ENCODE data around the gene LSM14A. TPM values are rescaled to one million over a fixed set of nuclear protein-coding genes. Genes with fewer than 3 reads are reported as not detected.

Gene LSM14A
- total and polyA plus RNA-seq, 2 of the 8 experiments (the other 6 are each of a cell fraction or from before 2014, with no cell fraction given) = 117 to 195 TPM

DNA sequence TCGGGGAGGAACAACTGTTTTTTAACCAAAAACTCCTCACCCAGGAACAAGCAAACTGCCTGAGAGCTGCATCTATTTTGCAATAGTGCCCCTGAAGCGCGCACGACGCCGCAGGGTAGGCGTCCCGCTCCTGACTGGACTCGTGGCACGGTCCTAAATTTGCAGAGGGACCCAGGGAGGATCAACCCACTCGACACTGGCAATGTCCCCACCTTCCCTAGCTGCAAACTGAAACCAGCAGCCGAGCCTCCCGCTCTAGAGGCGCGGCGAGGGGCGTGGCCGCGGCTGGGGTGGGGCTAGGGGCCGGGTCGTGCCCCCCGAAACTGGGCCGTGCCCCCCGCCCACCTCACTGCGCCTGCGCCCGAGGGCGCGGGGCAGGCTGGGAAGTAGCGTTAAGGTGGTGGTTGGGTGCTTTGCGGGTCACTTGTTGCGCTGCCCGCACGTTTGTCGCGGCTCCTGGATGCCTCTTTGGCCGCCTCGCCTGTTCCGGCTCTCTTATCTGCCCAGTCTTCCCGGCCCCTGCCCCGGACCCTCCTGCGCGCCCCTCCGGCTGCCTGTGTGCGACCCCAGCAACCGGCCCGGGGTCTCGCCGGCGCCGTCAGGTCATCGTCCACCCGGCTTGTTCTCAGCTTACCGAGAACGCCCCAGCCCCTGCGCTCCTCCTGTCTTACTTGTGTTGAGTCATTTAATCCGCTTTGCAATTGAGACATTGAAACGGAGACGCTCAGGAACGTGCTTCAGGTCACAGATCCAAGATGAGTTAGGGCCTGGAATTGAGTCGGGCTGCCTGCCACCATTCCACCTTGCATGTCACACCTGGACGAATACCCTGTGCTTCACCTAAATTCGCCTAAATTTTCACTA, 37.9 kb upstream of the LSM14A start:
- Histone ChIP-seq H4K8ac (ENCODE audit: extremely low read depth, insufficient read depth, low read length) (peak overlapping the region; percentile 89; the same call in 1 of the 2 replicates), H3K36me3 (ENCODE audit: control insufficient read depth in 2 of 4, insufficient read depth in 4 of 4, low read length in 3 of 4) (no peaks in the 10 kb centered on the region), H3K27ac (ENCODE audit: low read depth, low read length) (peak overlapping the region; percentile 86), H3K18ac (ENCODE audit: extremely low read depth, low read length) (peak overlapping the region; percentile 36), H3K27me3 (replicated peaks in 1 of 4; ENCODE audit: control insufficient read depth in 3 of 4, extremely low read depth in 1 of 4, insufficient read depth in 3 of 4, low read length in 3 of 4) (no peaks in the 10 kb centered on the region), H2BK15ac (ENCODE audit: low read length) (peak overlapping the region; percentile 36; the same call in 1 of the 2 replicates), H3K14ac (ENCODE audit: insufficient read length) (no peak overlapping the region), H3K23ac (ENCODE audit: insufficient read length) (no peak overlapping the region), H3K4ac (replicated peaks; ENCODE audit: insufficient read length, low read depth, low read length) (peak overlapping the region; percentile 53), H4K91ac (replicated peaks; ENCODE audit: insufficient read length, low read length) (peak overlapping the region; percentile 68), H3K79me1 (ENCODE audit: low read depth, low read length) (no peaks in the 10 kb centered on the region), H3K23me2 (ENCODE audit: low read depth, low read length) (no peaks in the 10 kb centered on the region; the same call in 1 of the 2 replicates), H2AK5ac (ENCODE audit: low read depth, low read length) (no peak overlapping the region), H4K20me1 (replicated peaks in 1 of 2; ENCODE audit: control insufficient read depth in 1 of 2, insufficient read depth in 2 of 2, low read length in 2 of 2) (no peaks in the 10 kb centered on the region), H2AFZ (ENCODE audit: low read length) (peak overlapping the region; percentile 81; the same call in 1 of the 2 replicates), H3K9me3 (ENCODE audit: insufficient read depth in 2 of 2, low read depth in 1 of 2, low read length in 1 of 2) (no peaks in the 10 kb centered on the region), H2BK5ac (ENCODE audit: low read depth, low read length) (peak overlapping the region; percentile 86), H4K5ac (ENCODE audit: insufficient read length, low read depth, low read length) (peak overlapping the region; percentile 86), H2BK12ac (ENCODE audit: low read depth, low read length) (no peak overlapping the region), H2BK20ac (ENCODE audit: low read length) (no peak overlapping the region), H2BK120ac (replicated peaks; ENCODE audit: low read depth, low read length) (no peak overlapping the region), H3K4me3 (ENCODE audit: extremely low read depth in 1 of 4, insufficient read depth in 2 of 4, low read depth in 3 of 4, low read length in 4 of 4) (peak overlapping the region; percentile 77 to 88 (median 81)), H3K56ac (replicated peaks; ENCODE audit: insufficient read length, low read depth, low read length) (peak overlapping the region; percentile 81), H3K79me2 (ENCODE audit: control insufficient read depth in 1 of 2, insufficient read depth in 2 of 2, low read length in 2 of 2) (no peaks in the 10 kb centered on the region), H3K4me2 (ENCODE audit: insufficient read depth in 1 of 2, low read depth in 2 of 2, low read length in 2 of 2) (peak overlapping the region; percentile 79 to 91), H3K4me1 (replicated peaks in 1 of 4; ENCODE audit: control insufficient read depth in 3 of 4, insufficient read depth in 4 of 4, low read length in 3 of 4) (peaks cover 0 to 4% (median 0%) of the 10 kb centered on the region in 4 experiments; a peak in 2 of 7 replicates), H3K9ac (replicated peaks in 1 of 4; ENCODE audit: extremely low read depth in 1 of 4, low read depth in 3 of 4, low read length in 3 of 4) (peak overlapping the region; percentile 71 to 82 (median 72))
- ChIA-PET POLR2A (ENCODE audit: partially characterized antibody) (interaction anchor here (0.8 to 1.8 kb wide), 19 partner anchors 8 to 353 kb away, joined by 3 to 15 read pairs (median 4); partner anchors contain the start of gene KCTD15), CTCF (ENCODE audit: partially characterized antibody) (interaction anchor here (1.0 to 1.5 kb wide), 4 partner anchors 9 to 93 kb away, joined by 3 to 5 read pairs (median 4); no protein-coding TSS in a partner anchor)
- 3% methylated on average over 55 of the region's 63 CpGs; no CpG with 5 or more reads in 1 of the 2 experiments for WGBS, 2 experiments (ENCODE audit: extremely low coverage in 1 of 2, insufficient coverage in 1 of 2, insufficient read length in 1 of 2, insufficient replicate concordance in 2 of 2, low coverage in 1 of 2, low lambda C conversion rate in 2 of 2, missing lambda C conversion rate in 1 of 2)
- DNase-seq (ENCODE audit: low read depth in 1 of 2, low spot score in 2 of 2) (peak; percentile 80 to 96), FAIRE-seq (no peak)
- peak; percentile 89 for TF ChIP-seq NRF1 (IDR thresholded peaks at IDR 0.05; ENCODE audit: low read depth, low read length)
- no peak for TF ChIP-seq POU5F1 (IDR thresholded peaks at IDR 0.05; ENCODE audit: low read depth, low read length)
- no peak for TF ChIP-seq BACH1 (IDR thresholded peaks at IDR 0.05; ENCODE audit: low read length)
- peak in 1 of 2 experiments; percentile 8; a peak in 1 of 4 replicates for TF ChIP-seq RAD21 (IDR thresholded peaks at IDR 0.05 in 1 of 2, conservative IDR thresholded peaks at IDR 0.05 in 1 of 2; ENCODE audit: low read depth in 2 of 2, low read length in 2 of 2)
- TF ChIP-seq TEAD4 (IDR thresholded peaks at IDR 0.05; ENCODE audit: low read depth, low read length) = no peak
- no peak for TF ChIP-seq KDM1A (IDR thresholded peaks at IDR 0.05; ENCODE audit: borderline replicate concordance, low read length)
- peak; percentile 70 for TF ChIP-seq SP1 (IDR thresholded peaks at IDR 0.05; ENCODE audit: low read depth, low read length)
- TF ChIP-seq, protein P1, sequence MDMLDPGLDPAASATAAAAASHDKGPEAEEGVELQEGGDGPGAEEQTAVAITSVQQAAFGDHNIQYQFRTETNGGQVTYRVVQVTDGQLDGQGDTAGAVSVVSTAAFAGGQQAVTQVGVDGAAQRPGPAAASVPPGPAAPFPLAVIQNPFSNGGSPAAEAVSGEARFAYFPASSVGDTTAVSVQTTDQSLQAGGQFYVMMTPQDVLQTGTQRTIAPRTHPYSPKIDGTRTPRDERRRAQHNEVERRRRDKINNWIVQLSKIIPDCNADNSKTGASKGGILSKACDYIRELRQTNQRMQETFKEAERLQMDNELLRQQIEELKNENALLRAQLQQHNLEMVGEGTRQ (IDR thresholded peaks at IDR 0.05; ENCODE audit: low read length) = no peak
- no peak for TF ChIP-seq EP300 (IDR thresholded peaks at IDR 0.05; ENCODE audit: borderline replicate concordance in 1 of 2, low read depth in 2 of 2, low read length in 2 of 2)
